HG02973 (cell line): Measurements from ENCODE around the gene RTRAF.

Source experiments
- ATAC-seq: cut with Tn5 transposase; IDR thresholded peaks from one replicate; pipeline ENCODE4 v1.9.1; 2021; ENCODE audit warnings: moderate library complexity; ENCODE audit not compliant: unreplicated experiment

Gene RTRAF

GRCh38 chr14:52020161-52020714 lies 30.9 kb downstream of the RTRAF start:
- ATAC-seq = no peak

GRCh38 chr14:52020866-52021717 lies 31.7 kb downstream of the RTRAF start:
- ATAC-seq = no peak

DNA sequence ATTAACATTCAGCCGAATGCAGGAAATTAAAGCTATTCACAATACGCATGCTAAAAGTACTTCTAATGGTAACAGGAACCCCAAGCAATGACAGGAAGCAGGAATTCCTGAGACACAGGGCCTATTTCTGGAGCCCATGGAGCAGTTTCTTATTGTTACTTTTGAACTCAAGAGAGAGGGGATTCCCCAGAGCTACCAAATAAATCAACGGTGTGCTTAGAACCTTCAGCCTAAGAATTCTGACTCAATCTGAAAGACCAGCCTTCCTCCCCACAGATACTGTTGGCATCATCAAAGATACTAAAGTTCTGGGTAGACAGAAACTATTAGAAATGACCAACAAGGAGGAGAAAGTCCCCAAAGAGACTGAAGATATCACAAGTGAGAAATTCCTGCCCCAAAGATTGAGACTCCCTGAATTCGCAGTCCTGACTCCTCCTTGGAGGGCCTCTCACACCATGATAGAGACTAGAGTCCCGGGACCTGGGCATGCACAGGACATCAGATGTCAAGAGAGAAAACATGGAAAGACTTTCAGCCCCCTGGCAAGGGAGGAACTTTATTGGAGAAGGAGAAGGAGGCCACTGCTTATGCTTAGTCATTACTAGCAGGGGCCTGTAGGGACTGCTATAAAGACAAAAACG lies 32.7 kb downstream of the RTRAF start:
- peak; percentile 76 for ATAC-seq

GRCh38 chr14:52023518-52023917 lies 34.2 kb downstream of the RTRAF start:
- ATAC-seq = no peak

- ATAC-seq = no peak
Observed at GRCh38 chr14:52025310-52025709, 36.0 kb downstream of the RTRAF start.

- ATAC-seq = no peak
Observed at GRCh38 chr14:52026017-52026660, 36.8 kb downstream of the RTRAF start.

DNA sequence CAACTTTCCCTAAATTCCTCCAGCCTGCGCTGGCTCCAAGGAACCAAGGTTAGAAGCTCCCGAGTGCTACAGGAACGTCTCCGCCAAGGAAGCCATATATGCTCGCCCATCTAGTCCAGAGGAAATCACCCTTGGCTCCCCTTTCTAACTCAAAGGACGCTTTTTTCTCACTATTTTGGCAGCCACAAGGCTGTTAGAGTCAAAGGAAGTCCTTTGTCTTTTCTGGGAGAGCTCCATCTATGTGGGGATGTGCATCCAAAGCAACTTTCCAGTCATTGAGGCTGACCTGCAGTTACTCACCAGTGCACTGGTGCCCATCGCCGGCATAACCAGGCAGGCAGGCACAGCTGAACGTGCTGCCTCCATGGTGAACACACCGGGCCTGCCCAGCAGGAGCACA lies 37.6 kb downstream of the RTRAF start:
- no peak for ATAC-seq

- no peak for ATAC-seq
Observed at GRCh38 chr14:52029881-52030280, 40.5 kb downstream of the RTRAF start.

DNA sequence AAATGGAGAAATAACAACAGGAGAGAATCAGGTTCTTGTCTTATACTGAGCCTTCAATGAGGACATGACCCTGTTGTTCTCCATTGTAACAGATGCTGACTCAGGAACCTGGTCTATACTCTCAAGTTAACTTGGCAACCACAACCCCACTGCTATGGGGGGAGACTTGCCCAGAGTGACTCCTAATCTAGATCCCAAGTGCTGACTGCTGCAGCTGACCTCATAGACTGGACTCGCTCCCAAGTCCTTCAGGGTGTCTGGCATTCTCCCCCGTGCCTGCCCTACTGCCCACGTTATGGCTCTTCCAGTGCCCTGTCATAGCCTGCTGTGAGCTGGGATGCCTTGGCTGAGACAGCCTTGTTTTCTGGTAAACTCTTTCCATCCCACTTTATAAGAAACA lies 42.4 kb downstream of the RTRAF start:
- no peak for ATAC-seq

GRCh38 chr14:52032204-52032801 lies 43.0 kb downstream of the RTRAF start:
- ATAC-seq = no peak

- no peak for ATAC-seq
Observed at GRCh38 chr14:52033101-52033642, 43.8 kb downstream of the RTRAF start.

DNA sequence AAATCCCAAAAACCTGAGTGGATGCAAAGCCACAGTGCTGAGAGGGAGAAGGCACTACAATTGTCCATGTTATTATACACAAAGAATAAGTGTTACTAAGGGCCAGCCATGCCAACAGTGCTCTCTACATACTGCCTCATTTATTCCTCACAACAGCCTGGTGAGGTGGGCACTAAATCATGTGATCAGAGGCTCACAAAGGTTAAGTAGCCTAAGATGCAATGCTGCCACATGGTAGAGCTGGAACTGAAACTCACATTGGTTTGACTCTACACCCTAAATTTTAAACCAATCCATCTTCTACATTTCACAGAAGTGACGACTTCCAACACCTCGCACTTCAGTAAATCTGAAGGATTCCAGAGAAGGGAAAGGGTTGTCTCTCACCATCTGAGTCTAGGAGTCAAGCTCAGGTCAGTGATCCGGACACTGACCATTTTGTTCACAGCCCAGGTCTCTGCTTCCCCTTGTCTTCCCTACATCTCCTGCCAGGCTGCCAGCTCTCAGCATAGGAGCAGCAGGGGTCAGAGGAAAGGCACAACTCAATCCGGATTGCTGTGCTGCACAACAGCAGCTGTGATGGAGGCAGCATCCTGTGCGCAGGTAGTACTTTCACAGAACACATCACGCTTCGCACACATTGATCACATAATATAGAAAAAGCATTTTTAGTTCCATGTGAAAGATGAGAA lies 49.9 kb downstream of the RTRAF start:
- ATAC-seq = no peak

DNA sequence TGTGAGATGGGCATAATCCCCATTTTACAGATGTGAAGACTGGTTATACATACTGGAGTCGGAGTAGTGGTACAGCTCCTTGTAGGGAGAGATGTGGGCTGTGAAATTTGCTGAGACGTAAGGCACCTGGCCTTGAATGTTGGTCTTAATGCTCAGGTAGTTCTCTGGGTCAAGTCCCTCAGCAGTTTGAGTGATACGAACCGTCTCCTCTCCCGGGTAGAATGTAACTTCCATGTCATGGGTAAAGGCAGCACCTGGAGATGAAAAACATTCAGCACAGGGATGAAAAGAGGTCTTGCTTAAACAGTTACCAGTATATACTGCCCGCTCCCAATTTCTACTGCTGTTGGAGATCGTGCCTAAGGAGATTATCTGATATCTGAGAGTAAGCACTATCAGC lies 51.3 kb downstream of the RTRAF start:
- ATAC-seq = no peak

GRCh38 chr14:52042371-52043289 lies 53.3 kb downstream of the RTRAF start:
- ATAC-seq = no peak

DNA sequence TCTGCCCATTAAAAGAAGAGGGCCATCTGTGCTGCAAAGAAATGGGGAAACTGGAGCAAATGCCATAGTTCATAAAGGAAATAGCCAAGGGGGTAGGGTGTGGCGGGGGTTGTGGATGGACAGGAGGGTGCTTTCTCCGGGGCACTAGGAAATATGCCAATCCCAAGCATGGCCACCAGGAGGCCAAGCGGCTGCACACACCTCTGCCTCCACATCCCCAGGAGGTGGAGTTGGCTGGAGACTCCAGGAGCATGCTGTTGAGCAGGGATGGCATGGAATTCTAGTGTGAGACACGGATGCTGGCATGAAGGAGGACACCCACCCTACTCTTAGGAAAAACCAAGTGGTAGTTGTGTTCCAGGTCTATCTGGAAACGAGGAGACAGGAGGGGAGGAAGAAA lies 54.3 kb downstream of the RTRAF start:
- ATAC-seq = no peak

DNA sequence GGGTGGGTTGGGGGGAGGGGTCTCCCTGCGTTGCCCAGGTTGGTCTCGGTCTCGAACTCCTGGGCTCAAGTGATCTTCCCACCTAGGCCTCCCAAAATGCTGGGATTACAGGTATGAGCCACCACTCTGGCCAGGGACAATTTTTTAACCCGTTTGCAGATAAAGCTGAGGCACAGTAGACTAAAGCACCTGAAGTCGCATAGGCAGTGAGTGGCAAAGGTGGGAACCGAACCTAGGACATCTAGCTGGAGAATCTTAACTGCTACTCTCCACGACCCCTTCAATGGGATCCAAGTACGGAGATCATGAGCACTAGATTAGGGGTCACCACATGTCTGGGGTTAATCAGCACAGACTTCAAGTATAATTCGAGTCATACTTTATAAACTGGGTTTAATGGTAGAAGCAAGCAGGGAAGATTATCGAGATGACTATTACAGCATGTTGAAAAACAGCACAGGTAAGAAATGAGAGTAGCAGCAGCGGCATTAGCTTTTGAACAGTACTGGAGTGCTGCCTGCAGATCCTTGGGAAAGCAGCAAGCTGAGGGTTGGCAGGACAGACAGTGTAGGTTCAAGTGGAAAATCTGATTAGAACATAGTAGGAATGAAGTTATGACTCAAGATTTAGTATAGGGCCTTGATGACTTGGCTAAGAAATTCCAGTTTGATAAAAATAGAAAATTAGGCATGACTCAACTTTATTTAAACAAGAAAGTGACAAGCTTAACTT lies 55.6 kb downstream of the RTRAF start:
- no peak for ATAC-seq

DNA sequence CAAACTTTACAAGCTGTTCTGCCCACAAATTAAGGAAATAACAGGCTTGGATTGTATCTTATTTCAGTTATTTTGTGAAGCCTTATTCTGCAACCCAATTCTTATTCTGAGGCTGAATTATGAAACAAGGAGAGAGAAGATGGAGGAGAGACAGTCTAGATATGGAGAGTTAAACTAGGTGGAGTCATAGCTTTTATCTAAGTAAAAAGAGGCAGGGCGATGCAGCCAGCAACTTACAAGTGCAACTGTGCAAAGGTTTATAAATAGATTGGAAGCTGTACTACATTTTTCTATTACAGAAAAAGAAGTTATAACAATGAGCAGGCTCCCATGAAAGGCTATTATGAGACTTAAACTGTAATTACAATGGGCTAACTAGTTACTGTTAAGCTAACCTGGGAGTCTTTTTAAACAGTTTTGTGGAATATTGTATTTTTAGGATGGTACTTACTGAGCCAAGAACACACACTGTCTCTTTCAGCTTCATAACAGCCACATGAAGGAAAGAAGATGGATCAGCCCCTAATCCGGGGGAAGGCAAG lies 57.1 kb downstream of the RTRAF start:
- ATAC-seq = no peak

GRCh38 chr14:52048116-52048515 lies 58.8 kb downstream of the RTRAF start:
- no peak for ATAC-seq
